GM12865 (cell line): ENCODE data around the gene DPP10.
"Not testable (repeated sequence)": the region's sequence is repeated elsewhere in the genome, so short reads cannot be mapped to it uniquely, and the experiment has no call there.

ENCODE experiments used
- DNase-seq: peaks from one replicate; pipeline ENCODE4 v3.0.0; 2010; ENCODE audit warnings: low read depth
- H3K4me3 ChIP-seq: 2 replicates; pipeline ENCODE4 v1.5.1; 2011; ENCODE audit warnings: mild to moderate bottlenecking, low read depth, low read length, control low read depth
- TF ChIP-seq, protein P1 (sequence below): IDR thresholded peaks from 2 replicates; pipeline ENCODE4 v1.5.1; 2011; ENCODE audit warnings: low read length, control low read depth, low read depth, inconsistent platforms; ENCODE audit not compliant: insufficient read depth; ENCODE audit errors: missing control alignments

The DPP10 gene

DNA sequence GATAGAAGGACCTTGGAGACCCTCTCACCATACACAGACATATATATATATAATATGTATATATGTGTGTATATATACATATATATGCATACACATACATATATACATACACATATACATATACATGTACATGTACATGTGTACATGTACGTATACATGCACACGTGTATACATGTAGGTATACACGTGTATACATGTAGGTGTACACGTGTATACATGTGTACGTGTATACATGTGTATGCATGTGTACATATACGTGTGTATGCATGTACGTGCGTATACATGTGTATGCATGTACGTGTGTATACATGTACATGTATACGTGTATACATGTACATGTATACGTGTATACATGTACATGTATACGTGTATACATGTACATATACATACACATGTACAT, 54.5 kb downstream of the DPP10 start:
- H3K4me3 ChIP-seq = no peak overlapping the region
- TF ChIP-seq, protein P1, sequence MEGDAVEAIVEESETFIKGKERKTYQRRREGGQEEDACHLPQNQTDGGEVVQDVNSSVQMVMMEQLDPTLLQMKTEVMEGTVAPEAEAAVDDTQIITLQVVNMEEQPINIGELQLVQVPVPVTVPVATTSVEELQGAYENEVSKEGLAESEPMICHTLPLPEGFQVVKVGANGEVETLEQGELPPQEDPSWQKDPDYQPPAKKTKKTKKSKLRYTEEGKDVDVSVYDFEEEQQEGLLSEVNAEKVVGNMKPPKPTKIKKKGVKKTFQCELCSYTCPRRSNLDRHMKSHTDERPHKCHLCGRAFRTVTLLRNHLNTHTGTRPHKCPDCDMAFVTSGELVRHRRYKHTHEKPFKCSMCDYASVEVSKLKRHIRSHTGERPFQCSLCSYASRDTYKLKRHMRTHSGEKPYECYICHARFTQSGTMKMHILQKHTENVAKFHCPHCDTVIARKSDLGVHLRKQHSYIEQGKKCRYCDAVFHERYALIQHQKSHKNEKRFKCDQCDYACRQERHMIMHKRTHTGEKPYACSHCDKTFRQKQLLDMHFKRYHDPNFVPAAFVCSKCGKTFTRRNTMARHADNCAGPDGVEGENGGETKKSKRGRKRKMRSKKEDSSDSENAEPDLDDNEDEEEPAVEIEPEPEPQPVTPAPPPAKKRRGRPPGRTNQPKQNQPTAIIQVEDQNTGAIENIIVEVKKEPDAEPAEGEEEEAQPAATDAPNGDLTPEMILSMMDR = no peak
- no peak for DNase-seq

DNA sequence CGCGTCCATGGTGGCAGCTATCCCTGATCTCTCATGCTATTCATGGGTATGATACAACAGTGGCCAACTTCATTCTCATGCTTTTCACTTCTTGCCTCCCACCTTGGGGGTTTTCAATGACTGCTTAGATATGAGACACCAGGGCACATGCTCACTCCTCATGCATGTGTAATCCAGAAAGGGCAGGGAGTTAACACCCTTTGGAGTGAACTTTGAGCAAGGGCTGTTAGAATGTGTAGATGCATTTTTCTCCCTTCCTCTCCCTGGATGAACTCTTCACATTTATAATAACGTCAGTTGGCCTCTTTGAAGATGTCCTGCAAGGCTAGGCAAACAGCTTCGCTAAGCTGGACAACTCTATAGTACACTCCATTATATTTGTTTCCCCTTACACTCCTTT, 56.7 kb downstream of the DPP10 start:
- DNase-seq = no peak
- no peak overlapping the region for H3K4me3 ChIP-seq
- TF ChIP-seq, protein P1 = no peak

DNA sequence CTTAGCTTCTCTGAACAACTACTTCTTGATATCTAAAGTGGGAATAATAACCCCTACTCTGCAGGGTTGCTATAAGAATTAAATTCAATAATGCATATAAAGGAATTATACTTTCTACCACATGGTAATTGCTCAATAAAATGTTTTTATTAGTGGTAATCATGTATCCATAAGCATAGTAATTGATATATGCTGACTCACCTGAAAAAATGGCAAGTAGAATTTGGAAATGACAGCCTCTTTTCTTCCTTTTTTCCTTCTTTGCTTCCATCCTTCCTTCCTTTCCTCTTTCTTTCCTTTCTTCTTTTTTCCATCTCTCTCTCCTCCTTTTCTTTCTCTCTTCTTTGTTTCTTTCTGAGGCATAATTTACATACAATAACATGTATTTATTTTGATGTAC, 65.3 kb downstream of the DPP10 start:
- H3K4me3 ChIP-seq = no peak overlapping the region
- DNase-seq = no peak
- TF ChIP-seq, protein P1 = no peak

DNA sequence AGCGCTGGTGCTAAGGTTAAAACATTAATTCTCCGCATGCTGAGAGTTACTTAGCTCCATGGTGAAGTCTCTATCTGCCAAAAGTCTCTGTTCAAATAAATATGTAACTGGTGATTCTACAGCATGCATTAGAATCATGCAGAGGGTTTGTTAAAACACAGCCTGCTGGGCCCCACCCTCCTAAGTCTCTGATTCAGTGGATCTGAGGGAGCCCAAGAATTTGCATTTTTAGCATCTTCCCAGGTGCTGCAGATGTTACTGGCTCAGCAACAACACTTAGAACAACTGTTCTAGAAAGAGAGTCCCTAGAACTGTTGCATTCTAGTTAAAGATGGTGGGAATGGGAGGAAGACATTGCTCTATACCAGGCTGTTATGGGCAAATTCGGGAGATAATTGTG, 73.4 kb downstream of the DPP10 start:
- H3K4me3 ChIP-seq = no peak overlapping the region
- DNase-seq = no peak
- TF ChIP-seq, protein P1 = no peak

DNA sequence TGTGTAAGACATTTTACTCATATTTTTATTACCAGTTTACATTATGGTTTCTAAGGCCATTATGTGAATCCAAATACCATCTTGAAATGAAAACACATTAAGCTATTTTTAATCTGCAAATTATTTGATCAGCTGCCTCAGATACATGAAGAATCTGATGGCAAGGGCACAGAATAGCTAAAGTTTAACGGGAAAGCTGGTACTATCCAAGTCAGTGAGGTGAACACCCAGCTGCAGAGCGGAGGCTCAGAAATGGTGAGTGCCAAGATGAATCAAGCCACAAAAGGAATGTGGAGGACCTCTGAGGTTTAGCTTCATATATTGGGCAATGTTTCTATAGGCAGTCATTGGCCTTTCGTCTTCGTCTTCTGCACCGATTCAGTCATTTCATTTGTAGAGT, 75.1 kb downstream of the DPP10 start:
- TF ChIP-seq, protein P1 = no peak
- no peak for DNase-seq
- no peak overlapping the region for H3K4me3 ChIP-seq

GRCh38 chr2:114518738-114519137, 76.3 kb downstream of the DPP10 start:
- DNase-seq = no peak
- TF ChIP-seq, protein P1 = no peak

GRCh38 chr2:114522612-114523011, 80.2 kb downstream of the DPP10 start:
- not testable (repeated sequence) for DNase-seq

More at GRCh38 chr2:114518738-114519137, 76.3 kb downstream of the DPP10 start:
- no peak overlapping the region for H3K4me3 ChIP-seq

More at GRCh38 chr2:114522612-114523011, 80.2 kb downstream of the DPP10 start:
- not testable (repeated sequence) for H3K4me3 ChIP-seq
